Stimulated activated CD8-positive, alpha-beta memory T cell treated with anti-CD3 and anti-CD28 coated beads, Interleukin-4, amount 100 ng/mL, for 4 hours (primary cell): Measurements from ENCODE around the gene ADCY7.

Source experiments
- DNase-seq, 2 donors: peaks; one replicate each; pipeline ENCODE4 v3.0.0-alpha.2; 2020; ENCODE audit warnings: low read depth in 2 of 2, low spot score in 1 of 2

Gene ADCY7

DNA sequence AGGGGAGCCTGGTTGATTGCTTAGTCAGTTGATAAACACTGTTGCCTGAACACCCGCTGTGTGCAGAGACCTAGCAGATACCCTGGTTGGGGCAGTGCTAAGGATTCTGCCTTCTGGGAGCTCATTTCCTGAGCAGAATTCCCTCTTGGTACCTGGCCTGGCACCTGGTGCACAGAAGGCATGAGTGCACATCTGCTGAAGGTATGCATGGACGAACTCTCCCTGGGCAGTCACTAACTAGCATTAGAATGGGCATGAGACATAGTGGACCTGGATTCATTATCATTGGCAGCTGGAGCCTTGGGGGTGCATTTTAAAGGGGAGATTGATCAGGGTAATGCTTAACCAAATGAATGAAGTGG is 13.1 kb downstream of the ADCY7 start:
- DNase-seq: no peak

GRCh38 chr16:50280932-50281331 is 14.6 kb downstream of the ADCY7 start:
- DNase-seq: no peak

GRCh38 chr16:50281391-50282009 is 15.1 kb downstream of the ADCY7 start:
- no peak for DNase-seq

GRCh38 chr16:50282010-50282538 is 15.7 kb downstream of the ADCY7 start:
- DNase-seq: peak in 1 of 2 donors; percentile 43

- no peak for DNase-seq
Observed at GRCh38 chr16:50282955-50283631, 16.7 kb downstream of the ADCY7 start.

GRCh38 chr16:50284131-50284911 is 18.0 kb downstream of the ADCY7 start:
- no peak for DNase-seq

- no peak for DNase-seq
Observed at GRCh38 chr16:50285406-50286003, 19.2 kb downstream of the ADCY7 start.

DNA sequence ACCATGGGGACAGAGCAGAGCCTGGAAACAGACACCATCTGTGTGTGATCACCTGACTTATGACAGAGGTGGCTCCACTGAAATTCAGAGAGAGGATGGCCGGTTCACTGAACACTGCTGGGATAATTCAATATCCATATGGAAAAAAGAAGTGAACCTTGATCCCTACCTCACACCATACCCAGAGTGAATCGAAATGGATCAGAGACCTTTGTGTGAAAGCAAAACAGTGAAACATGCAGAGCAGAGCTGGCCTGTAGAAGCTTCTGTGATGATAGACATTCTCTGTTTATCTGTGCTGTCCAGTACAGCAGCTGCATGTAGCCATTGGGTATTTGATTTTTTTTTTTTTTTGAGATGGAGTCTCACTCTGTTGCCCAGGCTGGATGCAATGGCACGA is 20.3 kb downstream of the ADCY7 start:
- DNase-seq: no peak

DNA sequence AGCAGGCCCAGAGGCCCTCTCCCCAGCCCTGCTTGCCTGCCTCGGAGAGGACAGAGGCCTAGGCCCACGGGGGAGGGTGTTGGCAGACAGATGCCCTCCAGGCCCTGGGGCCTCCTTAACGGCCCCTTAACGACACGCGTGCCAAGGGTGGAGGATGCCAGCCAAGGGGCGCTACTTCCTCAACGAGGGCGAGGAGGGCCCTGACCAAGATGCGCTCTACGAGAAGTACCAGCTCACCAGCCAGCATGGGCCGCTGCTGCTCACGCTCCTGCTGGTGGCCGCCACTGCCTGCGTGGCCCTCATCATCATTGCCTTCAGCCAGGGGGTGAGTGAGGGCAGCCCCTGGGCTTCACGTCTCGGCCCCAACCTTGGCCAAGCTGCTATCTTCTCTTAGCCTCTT is 21.7 kb downstream of the ADCY7 start:
- no peak for DNase-seq

GRCh38 chr16:50288920-50289319 is 22.6 kb downstream of the ADCY7 start:
- DNase-seq: no peak

GRCh38 chr16:50289950-50290764 is 23.8 kb downstream of the ADCY7 start:
- DNase-seq: no peak

GRCh38 chr16:50290856-50291255 is 24.5 kb downstream of the ADCY7 start:
- no peak for DNase-seq

- DNase-seq: no peak
Observed at GRCh38 chr16:50291719-50292565, 25.6 kb downstream of the ADCY7 start.

GRCh38 chr16:50292566-50292948 is 26.2 kb downstream of the ADCY7 start:
- DNase-seq: no peak

GRCh38 chr16:50293041-50293783 is 26.9 kb downstream of the ADCY7 start:
- no peak for DNase-seq

DNA sequence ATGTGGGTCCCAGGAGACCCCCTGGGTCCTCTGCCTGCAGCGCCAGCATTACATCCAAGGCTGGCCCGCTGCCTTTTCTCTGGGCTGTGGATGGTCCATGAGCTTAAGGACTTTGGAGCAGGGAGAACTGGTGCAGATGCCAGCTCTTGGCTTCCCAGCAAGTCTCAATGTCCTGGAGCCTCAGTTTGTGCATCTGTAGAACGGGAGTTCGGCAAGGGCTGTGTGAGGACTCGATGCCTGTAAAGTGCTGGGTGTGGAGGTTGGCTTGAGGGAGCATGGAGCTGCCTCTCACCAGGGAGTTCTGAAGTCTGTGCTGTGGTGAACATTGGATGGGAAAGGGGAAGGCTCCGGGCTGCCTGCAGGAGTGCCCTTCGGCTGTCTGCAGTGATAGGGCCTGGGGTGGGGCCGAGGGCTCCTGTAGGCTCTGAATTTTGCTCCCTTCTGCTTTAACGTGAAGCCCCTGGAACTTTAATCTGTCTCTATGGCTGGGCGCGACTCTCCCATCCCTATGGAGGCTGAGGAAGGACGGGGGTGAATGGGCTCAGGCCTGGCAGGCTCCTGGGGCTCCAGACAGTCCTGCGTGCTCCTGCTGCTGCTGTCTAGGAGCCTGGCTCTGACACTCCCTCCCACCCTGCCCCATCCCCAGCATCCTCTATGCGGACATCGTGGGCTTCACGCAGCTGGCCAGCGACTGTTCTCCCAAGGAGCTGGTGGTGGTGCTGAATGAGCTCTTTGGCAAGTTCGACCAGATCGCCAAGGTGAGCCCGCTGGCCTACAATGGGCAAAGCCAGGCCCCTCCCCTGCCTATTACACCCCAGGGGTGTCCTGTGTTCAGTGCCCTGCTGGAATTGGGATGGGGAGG is 27.9 kb downstream of the ADCY7 start:
- DNase-seq: no peak

DNA sequence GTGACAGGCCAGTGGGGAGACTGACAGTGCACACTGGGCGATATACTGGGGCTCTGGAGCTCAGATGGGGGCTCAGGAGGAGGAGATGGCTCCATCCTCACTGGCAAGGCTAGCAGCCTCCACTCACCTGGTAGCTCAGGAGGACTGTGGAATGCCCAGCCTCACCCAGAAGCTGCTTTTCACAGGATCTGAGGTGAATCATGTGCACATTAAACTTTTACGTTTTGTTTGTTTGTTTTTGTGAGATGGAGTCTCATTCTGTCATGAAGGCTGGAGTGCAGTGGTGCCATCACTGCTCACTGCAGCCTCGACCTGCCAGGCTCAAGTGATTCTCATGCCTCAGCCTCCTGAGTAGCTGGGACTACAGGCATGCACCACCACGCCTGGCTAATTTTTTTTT is 28.6 kb downstream of the ADCY7 start:
- no peak for DNase-seq

GRCh38 chr16:50295541-50296132 is 29.3 kb downstream of the ADCY7 start:
- no peak for DNase-seq
